Endothelial cell of umbilical vein (primary cell): ENCODE results near the gene KLHL26. TPM values are rescaled to one million over a fixed set of nuclear protein-coding genes. Genes with fewer than 3 reads are reported as not detected.

Source experiments
- BruUV-seq: library from RNA; stranded (reverse); fragments of 400-500 nt; replicated peaks from 2 replicates; lab custom pipeline; 2021; lab: Mats Ljungman, UMichigan
- CTCF ChIA-PET: fragments of 300-600, 350-600 bp; sonication (Branson Sonifier 250); formaldehyde crosslinking; loops from one replicate; lab custom pipeline; 2021; ENCODE audit warnings: antibody characterized with exemption, inconsistent platforms; lab: Charles Lee
- POLR2A ChIA-PET: fragments of 300-600, 350-600 bp; sonication (Branson Sonifier 250); formaldehyde crosslinking; loops from one replicate; lab custom pipeline; 2021; ENCODE audit warnings: antibody characterized with exemption, inconsistent platforms; lab: Charles Lee
- DNase-seq: peaks from one replicate; pipeline ENCODE4 v3.0.0-alpha.2; 2011; ENCODE audit warnings: low read depth, low spot score
- FAIRE-seq: peaks from 2 replicates; lab custom pipeline; 2011; peaks lifted over from hg19 to GRCh38; lab: Jason Lieb, UNC
- H2AFZ ChIP-seq: 2 replicates; pipeline ENCODE4 v1.6.0; 2012; ENCODE audit warnings: low read depth, low read length, control low read depth, inconsistent platforms
- H3K27ac ChIP-seq: 2 replicates; pipeline ENCODE4 v1.5.1; 2011; ENCODE audit warnings: low read depth, mild to moderate bottlenecking, control low read depth, low read length, moderate library complexity; ENCODE audit not compliant: insufficient read depth
- H3K27me3 ChIP-seq, 2 experiments: 2 replicates each; pipeline versions ENCODE4 v1.6.0 to v1.6.1; 2011; ENCODE audit warnings: low read length in 2 of 2, mixed read lengths in 1 of 2; ENCODE audit not compliant: control insufficient read depth in 2 of 2, insufficient read depth in 2 of 2
- H3K36me3 ChIP-seq, 2 experiments: 2 replicates in 1 of 2; 3 replicates in 1 of 2; pipeline ENCODE4 v1.5.1; 2011; ENCODE audit warnings: low read length in 2 of 2, mild to moderate bottlenecking in 1 of 2, moderate library complexity in 1 of 2; ENCODE audit not compliant: control insufficient read depth in 2 of 2, insufficient read depth in 2 of 2; ENCODE audit errors: extremely low read depth in 1 of 2
- H3K4me1 ChIP-seq: 3 replicates; pipeline ENCODE4 v1.5.1; 2011; ENCODE audit warnings: mild to moderate bottlenecking, low read length; ENCODE audit not compliant: control insufficient read depth, insufficient read depth; ENCODE audit errors: extremely low read depth
- H3K4me2 ChIP-seq: 2 replicates; pipeline ENCODE4 v1.6.1; 2011; ENCODE audit warnings: low read length, control low read depth, mixed read lengths; ENCODE audit not compliant: insufficient read depth
- H3K4me3 ChIP-seq, 3 experiments: fragments of 200-600 bp in 1 of 3; sonication (generic), shearing (Covaris generic) in 1 of 3; replicated peaks in 1 of 3; 2 replicates each; pipeline ENCODE4 v1.5.1; 2011 to 2016; ENCODE audit warnings: control low read depth in 3 of 3, low read length in 3 of 3, mild to moderate bottlenecking in 2 of 3, inconsistent platforms in 1 of 3, low read depth in 1 of 3, moderate library complexity in 1 of 3; ENCODE audit not compliant: insufficient read depth in 1 of 3
- H3K79me2 ChIP-seq: 2 replicates; pipeline ENCODE4 v1.6.0; 2012; ENCODE audit warnings: low read length, inconsistent platforms; ENCODE audit not compliant: control insufficient read depth, insufficient read depth
- H3K9ac ChIP-seq: replicated peaks from 2 replicates; pipeline ENCODE3; 2011; ENCODE audit warnings: low read length, control low read depth; ENCODE audit not compliant: insufficient read depth; ENCODE audit errors: extremely low read depth
- H3K9me1 ChIP-seq: replicated peaks from 3 replicates; pipeline ENCODE4 v1.6.0; 2011; ENCODE audit warnings: mild to moderate bottlenecking, low read length; ENCODE audit not compliant: control insufficient read depth, insufficient read depth; ENCODE audit errors: extremely low read depth
- H3K9me3 ChIP-seq: replicated peaks from 2 replicates; pipeline ENCODE4 v1.5.1; 2012; ENCODE audit warnings: low read length, inconsistent platforms; ENCODE audit not compliant: control insufficient read depth, insufficient read depth
- H4K20me1 ChIP-seq: replicated peaks from 2 replicates; pipeline ENCODE3; 2011; ENCODE audit warnings: mild to moderate bottlenecking, low read length; ENCODE audit not compliant: control insufficient read depth, insufficient read depth; ENCODE audit errors: extremely low read depth
- EZH2 ChIP-seq: IDR thresholded peaks from 2 replicates; pipeline ENCODE4 v1.6.1; 2012; ENCODE audit warnings: borderline replicate concordance, low read depth, mild to moderate bottlenecking, moderate library complexity, low read length, inconsistent platforms; ENCODE audit not compliant: severe bottlenecking
- FOS ChIP-seq: IDR thresholded peaks from 2 replicates; pipeline ENCODE4 v1.6.1; 2011; ENCODE audit warnings: mild to moderate bottlenecking, low read length, moderate library complexity, borderline replicate concordance; ENCODE audit not compliant: insufficient read depth
- GATA2 ChIP-seq: IDR thresholded peaks from 2 replicates; pipeline ENCODE4 v1.7.0; 2011; ENCODE audit warnings: low read depth, mild to moderate bottlenecking, moderate library complexity, mixed read lengths, low read length; ENCODE audit not compliant: insufficient read length, insufficient read depth
- JUN ChIP-seq: IDR thresholded peaks from 2 replicates; pipeline ENCODE4 v1.6.1; 2011; ENCODE audit warnings: borderline replicate concordance, low read depth; ENCODE audit not compliant: insufficient read length, insufficient read depth
- MYC ChIP-seq: IDR thresholded peaks from one replicate; pipeline ENCODE4 v1.6.1; 2011; ENCODE audit warnings: mild to moderate bottlenecking, low read depth, low read length
- POLR2AphosphoS5 ChIP-seq: IDR thresholded peaks from 2 replicates; pipeline ENCODE4 v1.6.1; 2012; ENCODE audit warnings: low read depth, mild to moderate bottlenecking, control low read depth, low read length, moderate library complexity; ENCODE audit not compliant: insufficient read depth
- dilution Hi-C: fragments of 300-500 bp; cut with MboI; formaldehyde crosslinking; loops from one replicate; pipeline ENCODE4 v1.15.0; 2019; ENCODE audit warnings: low sequenced_read_pairs; ENCODE audit not compliant: extremely low pct_ligation_motif_present
- intact Hi-C: fragments of 100-400 bp; cut with micrococcal nuclease; formaldehyde crosslinking; loops from one replicate; pipeline ENCODE4 v1.10.0; 2022
- polyA plus RNA-seq, 4 experiments: library from polyadenylated mRNA; depleted of rRNA in 3 of 4; stranded (reverse) in 3 of 4; unstranded in 1 of 4; fragments of >200 nt; gene quantifications; 2 replicates each; pipeline versions ENCODE4 v1.2.1 to v1.2.3, GENCODE V29; 2011 to 2012; ENCODE audit warnings: missing spikeins in 1 of 4
- total RNA-seq: library from RNA; stranded (reverse); gene quantifications from 2 replicates; pipeline ENCODE4 v1.2.3, GENCODE V29; 2021
- TF ChIP-seq, protein P1 (sequence below): IDR thresholded peaks from 2 replicates; pipeline ENCODE4 v1.6.1; 2011; ENCODE audit not compliant: insufficient read depth, insufficient read length
- TF ChIP-seq, protein P2 (sequence below), 2 donors: IDR thresholded peaks; 1 replicate in 1 of 2; 2 replicates in 1 of 2; pipeline ENCODE4 v1.5.1; 2011; ENCODE audit warnings: low read length in 2 of 2, mild to moderate bottlenecking in 2 of 2, moderate library complexity in 2 of 2, control low read depth in 1 of 2, inconsistent platforms in 1 of 2, low read depth in 1 of 2; ENCODE audit not compliant: insufficient read depth in 1 of 2; ENCODE audit errors: extremely low read depth in 1 of 2

KLHL26 gene
- total and polyA plus RNA-seq, 2 donors (not counting 3 experiments of a cell fraction or from before 2014, with no cell fraction given), result 2.4 to 6.2 TPM

DNA sequence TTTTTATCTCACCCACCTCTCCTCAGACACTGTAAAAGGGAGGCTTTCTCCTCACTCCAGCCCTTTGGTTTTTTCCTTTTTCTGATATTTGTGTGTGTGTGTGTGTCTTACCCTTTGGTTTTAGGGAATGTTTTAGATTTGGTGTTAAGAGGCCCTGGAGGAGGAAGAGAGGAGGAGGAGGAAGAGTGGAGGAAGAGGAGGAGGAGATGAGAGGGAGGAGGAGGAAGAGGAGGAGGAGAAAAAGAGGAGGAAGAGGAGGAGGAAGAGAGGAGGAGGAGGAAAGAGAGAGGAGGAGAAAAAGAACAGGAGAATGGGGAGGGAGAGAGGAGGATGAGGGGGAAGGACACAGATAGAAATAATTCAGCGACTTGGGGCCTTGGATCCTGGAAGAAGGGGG is 10.5 kb downstream of the KLHL26 start:
- H4K20me1 ChIP-seq, result no peaks in the 10 kb centered on the region
- no peak for FAIRE-seq
- no peaks in the 10 kb centered on the region for H3K79me2 ChIP-seq
- intact Hi-C loops, result loop anchor here (5.0 kb wide), 1 partner anchor 45 kb away; no protein-coding TSS in a partner anchor
- POLR2A ChIA-PET, result no interaction called here
- dilution Hi-C loops, result no loop called here
- H3K4me2 ChIP-seq, result no peak overlapping the region
- TF ChIP-seq EZH2 (no peak), GATA2 (no peak), POLR2AphosphoS5 (no peak), MYC (no peak), JUN (no peak), FOS (no peak)
- TF ChIP-seq, protein P1, sequence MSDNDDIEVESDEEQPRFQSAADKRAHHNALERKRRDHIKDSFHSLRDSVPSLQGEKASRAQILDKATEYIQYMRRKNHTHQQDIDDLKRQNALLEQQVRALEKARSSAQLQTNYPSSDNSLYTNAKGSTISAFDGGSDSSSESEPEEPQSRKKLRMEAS, result no peak
- TF ChIP-seq, protein P2, sequence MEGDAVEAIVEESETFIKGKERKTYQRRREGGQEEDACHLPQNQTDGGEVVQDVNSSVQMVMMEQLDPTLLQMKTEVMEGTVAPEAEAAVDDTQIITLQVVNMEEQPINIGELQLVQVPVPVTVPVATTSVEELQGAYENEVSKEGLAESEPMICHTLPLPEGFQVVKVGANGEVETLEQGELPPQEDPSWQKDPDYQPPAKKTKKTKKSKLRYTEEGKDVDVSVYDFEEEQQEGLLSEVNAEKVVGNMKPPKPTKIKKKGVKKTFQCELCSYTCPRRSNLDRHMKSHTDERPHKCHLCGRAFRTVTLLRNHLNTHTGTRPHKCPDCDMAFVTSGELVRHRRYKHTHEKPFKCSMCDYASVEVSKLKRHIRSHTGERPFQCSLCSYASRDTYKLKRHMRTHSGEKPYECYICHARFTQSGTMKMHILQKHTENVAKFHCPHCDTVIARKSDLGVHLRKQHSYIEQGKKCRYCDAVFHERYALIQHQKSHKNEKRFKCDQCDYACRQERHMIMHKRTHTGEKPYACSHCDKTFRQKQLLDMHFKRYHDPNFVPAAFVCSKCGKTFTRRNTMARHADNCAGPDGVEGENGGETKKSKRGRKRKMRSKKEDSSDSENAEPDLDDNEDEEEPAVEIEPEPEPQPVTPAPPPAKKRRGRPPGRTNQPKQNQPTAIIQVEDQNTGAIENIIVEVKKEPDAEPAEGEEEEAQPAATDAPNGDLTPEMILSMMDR (IDR thresholded peaks at IDR 0.05; ENCODE audit: extremely low read depth in 1 of 2, insufficient read depth in 1 of 2, low read depth in 1 of 2, low read length in 2 of 2), result no peak
- H3K9me1 ChIP-seq, result no peaks in the 10 kb centered on the region
- CTCF ChIA-PET, result no interaction called here
- no peak overlapping the region for H3K27ac ChIP-seq
- no peak for DNase-seq
- peaks cover 30% of the 10 kb centered on the region for H3K4me1 ChIP-seq
- no peak overlapping the region for H3K9ac ChIP-seq
- no peaks in the 10 kb centered on the region for H3K27me3 ChIP-seq
- no peaks in the 10 kb centered on the region for H3K9me3 ChIP-seq
- no peak overlapping the region for H2AFZ ChIP-seq
- H3K36me3 ChIP-seq, result no peaks in the 10 kb centered on the region
- H3K4me3 ChIP-seq, result no peak overlapping the region
- no TSS peak for BruUV-seq
